HepG2 (cell line): ENCODE results near the gene TMC4. TPM values are rescaled to one million over a fixed set of nuclear protein-coding genes. Genes with fewer than 3 reads are reported as not detected.

Source experiments
- ATAC-seq: fragments of 200-7000 bp; cut with Tn5 transposase; 3 replicates; pipeline ENCODE4 v1.9.1; 2020; ENCODE audit warnings: mild to moderate bottlenecking, moderate library complexity
- BruUV-seq: library from RNA; stranded (reverse); fragments of 400-500 nt; replicated peaks from 2 replicates; lab custom pipeline; 2021; lab: Mats Ljungman, UMichigan
- CTCF ChIA-PET: fragments of 300-600 bp; formaldehyde crosslinking; extraction: SDS; loops from one replicate; lab custom pipeline; 2021; ENCODE audit warnings: low total read pairs, inconsistent platforms, low intra/inter-chr PET ratio; lab: Yijun Ruan, JAX
- POLR2A ChIA-PET: fragments of 350-600 bp; sonication (Branson Sonifier 250); formaldehyde crosslinking; loops from one replicate; lab custom pipeline; 2020; ENCODE audit warnings: antibody characterized with exemption, inconsistent platforms; lab: Yijun Ruan, JAX
- DNase-seq: peaks from one replicate; pipeline ENCODE4 v3.0.0-alpha.2; 2015; ENCODE audit warnings: low spot score
- FAIRE-seq: peaks from 3 replicates; lab custom pipeline; 2011; peaks lifted over from hg19 to GRCh38; lab: Jason Lieb, UNC
- H2AFZ ChIP-seq: one replicate; pipeline ENCODE4 v1.6.1; 2011; ENCODE audit warnings: low read length, inconsistent platforms
- H3K27ac ChIP-seq: fragments of 300-600 bp; 3 replicates; pipeline ENCODE4 v1.8.0; 2011; ENCODE audit warnings: mixed run types, mild to moderate bottlenecking, mixed read lengths, low read length, inconsistent platforms; ENCODE audit not compliant: insufficient read depth; ENCODE audit errors: extremely low read length
- H3K27me3 ChIP-seq, 2 experiments: fragments of 200-600 bp in 1 of 2; 2 replicates in 1 of 2; 3 replicates in 1 of 2; pipeline versions ENCODE4 v1.6.0 to v1.8.0; 2011; ENCODE audit warnings: low read length in 2 of 2, mild to moderate bottlenecking in 2 of 2, moderate library complexity in 2 of 2, inconsistent platforms in 1 of 2; ENCODE audit not compliant: insufficient read depth in 2 of 2, control insufficient read depth in 1 of 2
- H3K36me3 ChIP-seq, 2 experiments: fragments of 200-600 bp in 1 of 2; replicated peaks in 1 of 2; 2 replicates in 1 of 2; 3 replicates in 1 of 2; pipeline versions ENCODE4 v1.5.1 to v1.8.0; 2011; ENCODE audit warnings: low read length in 2 of 2, inconsistent platforms in 1 of 2; ENCODE audit not compliant: insufficient read depth in 2 of 2, control insufficient read depth in 1 of 2
- H3K4me1 ChIP-seq: 2 replicates; pipeline ENCODE4 v1.5.1; 2012; ENCODE audit warnings: low read length, inconsistent platforms; ENCODE audit not compliant: insufficient read depth
- H3K4me2 ChIP-seq: 2 replicates; pipeline ENCODE4 v1.6.0; 2011; ENCODE audit warnings: low read depth, low read length, inconsistent platforms
- H3K4me3 ChIP-seq, 3 experiments: fragments of 200-600 bp in 1 of 3; sonication (generic), shearing (Covaris generic) in 1 of 3; replicated peaks in 1 of 3; 2 replicates each; pipeline ENCODE4 v1.5.1; 2011 to 2016; ENCODE audit warnings: low read length in 3 of 3, inconsistent platforms in 2 of 3, low read depth in 2 of 3, mild to moderate bottlenecking in 2 of 3, control low read depth in 1 of 3, mixed read lengths in 1 of 3; ENCODE audit not compliant: insufficient read depth in 1 of 3
- H3K79me2 ChIP-seq: one replicate; pipeline ENCODE4 v1.6.1; 2011; ENCODE audit warnings: low read length, inconsistent platforms; ENCODE audit not compliant: insufficient read depth
- H3K9ac ChIP-seq: 2 replicates; pipeline ENCODE4 v1.6.0; 2011; ENCODE audit warnings: mild to moderate bottlenecking, low read depth, low read length, inconsistent platforms; ENCODE audit not compliant: insufficient read depth
- H3K9me3 ChIP-seq: 2 replicates; pipeline ENCODE4 v1.5.1; 2012; ENCODE audit warnings: mild to moderate bottlenecking, low read length
- H4K20me1 ChIP-seq: 2 replicates; pipeline ENCODE4 v1.6.0; 2011; ENCODE audit warnings: inconsistent platforms, mild to moderate bottlenecking, low read length, moderate library complexity; ENCODE audit not compliant: insufficient read depth
- ARID4A ChIP-seq: sonication (generic); formaldehyde crosslinking; IDR thresholded peaks from 2 replicates; pipeline ENCODE4 v1.5.0; 2020; ENCODE audit warnings: mild to moderate bottlenecking, missing genetic modification reagents, borderline replicate concordance
- BORCS8-MEF2B ChIP-seq: sonication (generic); formaldehyde crosslinking; IDR thresholded peaks from 2 replicates; pipeline ENCODE4 v1.8.0; 2022; ENCODE audit warnings: mild to moderate bottlenecking, missing genetic modification reagents
- HNF1B ChIP-seq: sonication (generic); formaldehyde crosslinking; IDR thresholded peaks from 2 replicates; pipeline ENCODE4 v1.5.1; 2020; ENCODE audit warnings: mild to moderate bottlenecking, moderate library complexity, missing genetic modification reagents
- MED1 ChIP-seq: sonication (generic); formaldehyde crosslinking; IDR thresholded peaks from 2 replicates; pipeline ENCODE4 v1.4.0; 2020; ENCODE audit warnings: missing genetic modification reagents
- PAWR ChIP-seq: sonication (generic); formaldehyde crosslinking; IDR thresholded peaks from 2 replicates; pipeline ENCODE4 v1.4.0; 2020; ENCODE audit warnings: missing genetic modification reagents, mild to moderate bottlenecking, borderline replicate concordance
- ZBTB26 ChIP-seq: IDR thresholded peaks from 2 replicates; pipeline ENCODE4 v1.6.1; 2016; ENCODE audit warnings: missing compliant biosample characterization, missing genetic modification reagents, borderline replicate concordance
- ZNF761 ChIP-seq: sonication (generic); formaldehyde crosslinking; conservative IDR thresholded peaks from 2 replicates; pipeline ENCODE4 v1.4.0; 2020; ENCODE audit warnings: mild to moderate bottlenecking, missing genetic modification reagents
- WGBS: methylation state at CpG from one replicate; pipeline ENCODE4 v1.1.6; 2017; ENCODE audit warnings: low lambda C conversion rate; 5-methylcytosine and 5-hydroxymethylcytosine counted together
- in situ Hi-C: cut with HindIII; loops from 2 replicates; pipeline ENCODE4 v1.10.0; 2017; ENCODE audit warnings: low pct_unique_long_range_greater_than_20kb; ENCODE audit not compliant: extremely low pct_ligation_motif_present
- intact Hi-C: fragments of 100-400 bp; cut with micrococcal nuclease; formaldehyde crosslinking; loops from one replicate; pipeline ENCODE4 v1.10.0; 2022; ENCODE audit not compliant: unreplicated experiment
- polyA plus RNA-seq, 8 experiments: library from polyadenylated mRNA; depleted of rRNA in 3 of 8; stranded (reverse) in 7 of 8; unstranded in 1 of 8; fragments of >200 nt; fragmentation: Illumina TruSeq in 4 of 8; extraction: Trizol in 4 of 8; gene quantifications; 2 replicates each; pipeline versions ENCODE4 v1.2.1 to v1.2.3, GENCODE V29; 2011 to 2016; ENCODE audit warnings: low read depth in 4 of 8, missing spikeins in 1 of 8, mixed read lengths in 1 of 8; ENCODE audit not compliant: insufficient read depth in 1 of 8
- total RNA-seq, 5 experiments: library from RNA; depleted of rRNA; stranded (reverse); fragments of >200 nt; fragmentation: Illumina TruSeq; extraction: Trizol; gene quantifications; 2 replicates each; pipeline ENCODE4 v1.2.3, GENCODE V29; 2016; ENCODE audit warnings: low read depth in 1 of 5
- TF ChIP-seq, protein P1 (sequence below): sonication (generic); formaldehyde crosslinking; IDR thresholded peaks from 2 replicates; pipeline ENCODE4 v1.5.1; 2020; ENCODE audit warnings: mild to moderate bottlenecking, missing genetic modification reagents, moderate library complexity
- TF ChIP-seq, protein P2 (sequence below): sonication (generic); formaldehyde crosslinking; IDR thresholded peaks from 2 replicates; pipeline ENCODE4 v1.5.0; 2020; ENCODE audit warnings: mild to moderate bottlenecking, missing genetic modification reagents, moderate library complexity

TMC4 gene
- total and polyA plus RNA-seq, 2 of the 13 experiments (the other 11 are each of a cell fraction or from before 2014, with no cell fraction given) = 0.13 to 0.24 TPM

- H4K20me1 ChIP-seq = peaks cover 30% of the 10 kb centered on the region
- H2AFZ ChIP-seq = no peak overlapping the region
- H3K4me2 ChIP-seq = peak overlapping the region; percentile 83
- H3K79me2 ChIP-seq = no peaks in the 10 kb centered on the region
- peak overlapping the region; percentile 80 for H3K27ac ChIP-seq
- in situ Hi-C loops = no loop called here
- CTCF ChIA-PET = no interaction called here
- peak overlapping the region in 1 of 3 experiments; percentile 55; a peak in 2 of 6 replicates for H3K4me3 ChIP-seq
- H3K36me3 ChIP-seq = peaks cover 13 to 18% of the 10 kb centered on the region in 2 experiments
- H3K9me3 ChIP-seq = no peaks in the 10 kb centered on the region
- 44% methylated on average over 12 of the region's 12 CpGs for WGBS
- BruUV-seq = no TSS peak
- H3K27me3 ChIP-seq = no peaks in the 10 kb centered on the region
- ATAC-seq (peak; percentile 32), FAIRE-seq (no peak), DNase-seq (no peak)
- intact Hi-C loops = loop anchor here (2.0 kb wide), 2 partner anchors 20 kb away; partner anchors contain the start of gene TSEN34
- H3K4me1 ChIP-seq = peaks cover 55% of the 10 kb centered on the region
- no peak overlapping the region for H3K9ac ChIP-seq
- POLR2A ChIA-PET = interaction anchor here (0.6 to 4.9 kb wide), 6 partner anchors 9 to 238 kb away, joined by 3 to 114 read pairs (median 11); partner anchors contain the start of genes CNOT3, LENG8, MBOAT7 and RPS9
- TF ChIP-seq ZNF761 (CRISPR knock-in tag) = no peak
- TF ChIP-seq ZBTB26 (CRISPR knock-in tag) = no peak
- no peak for TF ChIP-seq PAWR (CRISPR knock-in tag)
- TF ChIP-seq MED1 (CRISPR knock-in tag) = no peak
- TF ChIP-seq BORCS8-MEF2B (CRISPR knock-in tag) = 0 out of 2 replicates have a peak, but pooled peaks have one; percentile 9
- TF ChIP-seq, protein P1, sequence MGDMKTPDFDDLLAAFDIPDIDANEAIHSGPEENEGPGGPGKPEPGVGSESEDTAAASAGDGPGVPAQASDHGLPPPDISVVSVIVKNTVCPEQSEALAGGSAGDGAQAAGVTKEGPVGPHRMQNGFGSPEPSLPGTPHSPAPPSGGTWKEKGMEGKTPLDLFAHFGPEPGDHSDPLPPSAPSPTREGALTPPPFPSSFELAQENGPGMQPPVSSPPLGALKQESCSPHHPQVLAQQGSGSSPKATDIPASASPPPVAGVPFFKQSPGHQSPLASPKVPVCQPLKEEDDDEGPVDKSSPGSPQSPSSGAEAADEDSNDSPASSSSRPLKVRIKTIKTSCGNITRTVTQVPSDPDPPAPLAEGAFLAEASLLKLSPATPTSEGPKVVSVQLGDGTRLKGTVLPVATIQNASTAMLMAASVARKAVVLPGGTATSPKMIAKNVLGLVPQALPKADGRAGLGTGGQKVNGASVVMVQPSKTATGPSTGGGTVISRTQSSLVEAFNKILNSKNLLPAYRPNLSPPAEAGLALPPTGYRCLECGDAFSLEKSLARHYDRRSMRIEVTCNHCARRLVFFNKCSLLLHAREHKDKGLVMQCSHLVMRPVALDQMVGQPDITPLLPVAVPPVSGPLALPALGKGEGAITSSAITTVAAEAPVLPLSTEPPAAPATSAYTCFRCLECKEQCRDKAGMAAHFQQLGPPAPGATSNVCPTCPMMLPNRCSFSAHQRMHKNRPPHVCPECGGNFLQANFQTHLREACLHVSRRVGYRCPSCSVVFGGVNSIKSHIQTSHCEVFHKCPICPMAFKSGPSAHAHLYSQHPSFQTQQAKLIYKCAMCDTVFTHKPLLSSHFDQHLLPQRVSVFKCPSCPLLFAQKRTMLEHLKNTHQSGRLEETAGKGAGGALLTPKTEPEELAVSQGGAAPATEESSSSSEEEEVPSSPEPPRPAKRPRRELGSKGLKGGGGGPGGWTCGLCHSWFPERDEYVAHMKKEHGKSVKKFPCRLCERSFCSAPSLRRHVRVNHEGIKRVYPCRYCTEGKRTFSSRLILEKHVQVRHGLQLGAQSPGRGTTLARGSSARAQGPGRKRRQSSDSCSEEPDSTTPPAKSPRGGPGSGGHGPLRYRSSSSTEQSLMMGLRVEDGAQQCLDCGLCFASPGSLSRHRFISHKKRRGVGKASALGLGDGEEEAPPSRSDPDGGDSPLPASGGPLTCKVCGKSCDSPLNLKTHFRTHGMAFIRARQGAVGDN (CRISPR knock-in tag) = 0 out of 2 replicates have a peak, but pooled peaks have one; percentile 35
- TF ChIP-seq, protein P2, sequence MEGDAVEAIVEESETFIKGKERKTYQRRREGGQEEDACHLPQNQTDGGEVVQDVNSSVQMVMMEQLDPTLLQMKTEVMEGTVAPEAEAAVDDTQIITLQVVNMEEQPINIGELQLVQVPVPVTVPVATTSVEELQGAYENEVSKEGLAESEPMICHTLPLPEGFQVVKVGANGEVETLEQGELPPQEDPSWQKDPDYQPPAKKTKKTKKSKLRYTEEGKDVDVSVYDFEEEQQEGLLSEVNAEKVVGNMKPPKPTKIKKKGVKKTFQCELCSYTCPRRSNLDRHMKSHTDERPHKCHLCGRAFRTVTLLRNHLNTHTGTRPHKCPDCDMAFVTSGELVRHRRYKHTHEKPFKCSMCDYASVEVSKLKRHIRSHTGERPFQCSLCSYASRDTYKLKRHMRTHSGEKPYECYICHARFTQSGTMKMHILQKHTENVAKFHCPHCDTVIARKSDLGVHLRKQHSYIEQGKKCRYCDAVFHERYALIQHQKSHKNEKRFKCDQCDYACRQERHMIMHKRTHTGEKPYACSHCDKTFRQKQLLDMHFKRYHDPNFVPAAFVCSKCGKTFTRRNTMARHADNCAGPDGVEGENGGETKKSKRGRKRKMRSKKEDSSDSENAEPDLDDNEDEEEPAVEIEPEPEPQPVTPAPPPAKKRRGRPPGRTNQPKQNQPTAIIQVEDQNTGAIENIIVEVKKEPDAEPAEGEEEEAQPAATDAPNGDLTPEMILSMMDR (CRISPR knock-in tag) = peak; percentile 36; the same call in 1 of the 2 replicates
- 0 out of 2 replicates have a peak, but pooled peaks have one; percentile 5 for TF ChIP-seq ARID4A
- no peak for TF ChIP-seq HNF1B
Measured at GRCh38 chr19:54211235-54211634, 38.3 kb upstream of the TMC4 start.
